Endothelial cell of umbilical vein (primary cell): ENCODE results near the gene MIA2. TPM values are rescaled to one million over a fixed set of nuclear protein-coding genes. Genes with fewer than 3 reads are reported as not detected.

Experiments
- BruUV-seq: library from RNA; stranded (reverse); fragments of 400-500 nt; replicated peaks from 2 replicates; lab custom pipeline; 2021; lab: Mats Ljungman, UMichigan
- CTCF ChIA-PET: fragments of 300-600, 350-600 bp; sonication (Branson Sonifier 250); formaldehyde crosslinking; loops from one replicate; lab custom pipeline; 2021; ENCODE audit warnings: antibody characterized with exemption, inconsistent platforms; lab: Charles Lee
- POLR2A ChIA-PET: fragments of 300-600, 350-600 bp; sonication (Branson Sonifier 250); formaldehyde crosslinking; loops from one replicate; lab custom pipeline; 2021; ENCODE audit warnings: antibody characterized with exemption, inconsistent platforms; lab: Charles Lee
- DNase-seq: peaks from one replicate; pipeline ENCODE4 v3.0.0-alpha.2; 2011; ENCODE audit warnings: low read depth, low spot score
- FAIRE-seq: peaks from 2 replicates; lab custom pipeline; 2011; peaks lifted over from hg19 to GRCh38; lab: Jason Lieb, UNC
- H2AFZ ChIP-seq: 2 replicates; pipeline ENCODE4 v1.6.0; 2012; ENCODE audit warnings: low read depth, low read length, control low read depth, inconsistent platforms
- H3K27ac ChIP-seq: 2 replicates; pipeline ENCODE4 v1.5.1; 2011; ENCODE audit warnings: low read depth, mild to moderate bottlenecking, control low read depth, low read length, moderate library complexity; ENCODE audit not compliant: insufficient read depth
- H3K27me3 ChIP-seq, 2 experiments: 2 replicates each; pipeline versions ENCODE4 v1.6.0 to v1.6.1; 2011; ENCODE audit warnings: low read length in 2 of 2, mixed read lengths in 1 of 2; ENCODE audit not compliant: control insufficient read depth in 2 of 2, insufficient read depth in 2 of 2
- H3K36me3 ChIP-seq, 2 experiments: 2 replicates in 1 of 2; 3 replicates in 1 of 2; pipeline ENCODE4 v1.5.1; 2011; ENCODE audit warnings: low read length in 2 of 2, mild to moderate bottlenecking in 1 of 2, moderate library complexity in 1 of 2; ENCODE audit not compliant: control insufficient read depth in 2 of 2, insufficient read depth in 2 of 2; ENCODE audit errors: extremely low read depth in 1 of 2
- H3K4me1 ChIP-seq: 3 replicates; pipeline ENCODE4 v1.5.1; 2011; ENCODE audit warnings: mild to moderate bottlenecking, low read length; ENCODE audit not compliant: control insufficient read depth, insufficient read depth; ENCODE audit errors: extremely low read depth
- H3K4me2 ChIP-seq: 2 replicates; pipeline ENCODE4 v1.6.1; 2011; ENCODE audit warnings: low read length, control low read depth, mixed read lengths; ENCODE audit not compliant: insufficient read depth
- H3K4me3 ChIP-seq, 3 experiments: fragments of 200-600 bp in 1 of 3; sonication (generic), shearing (Covaris generic) in 1 of 3; replicated peaks in 1 of 3; 2 replicates each; pipeline ENCODE4 v1.5.1; 2011 to 2016; ENCODE audit warnings: control low read depth in 3 of 3, low read length in 3 of 3, mild to moderate bottlenecking in 2 of 3, inconsistent platforms in 1 of 3, low read depth in 1 of 3, moderate library complexity in 1 of 3; ENCODE audit not compliant: insufficient read depth in 1 of 3
- H3K79me2 ChIP-seq: 2 replicates; pipeline ENCODE4 v1.6.0; 2012; ENCODE audit warnings: low read length, inconsistent platforms; ENCODE audit not compliant: control insufficient read depth, insufficient read depth
- H3K9ac ChIP-seq: replicated peaks from 2 replicates; pipeline ENCODE3; 2011; ENCODE audit warnings: low read length, control low read depth; ENCODE audit not compliant: insufficient read depth; ENCODE audit errors: extremely low read depth
- H3K9me1 ChIP-seq: replicated peaks from 3 replicates; pipeline ENCODE4 v1.6.0; 2011; ENCODE audit warnings: mild to moderate bottlenecking, low read length; ENCODE audit not compliant: control insufficient read depth, insufficient read depth; ENCODE audit errors: extremely low read depth
- H3K9me3 ChIP-seq: replicated peaks from 2 replicates; pipeline ENCODE4 v1.5.1; 2012; ENCODE audit warnings: low read length, inconsistent platforms; ENCODE audit not compliant: control insufficient read depth, insufficient read depth
- H4K20me1 ChIP-seq: replicated peaks from 2 replicates; pipeline ENCODE3; 2011; ENCODE audit warnings: mild to moderate bottlenecking, low read length; ENCODE audit not compliant: control insufficient read depth, insufficient read depth; ENCODE audit errors: extremely low read depth
- CTCF ChIP-seq, 2 donors: IDR thresholded peaks; 1 replicate in 1 of 2; 2 replicates in 1 of 2; pipeline ENCODE4 v1.5.1; 2011; ENCODE audit warnings: low read length in 2 of 2, mild to moderate bottlenecking in 2 of 2, moderate library complexity in 2 of 2, control low read depth in 1 of 2, inconsistent platforms in 1 of 2, low read depth in 1 of 2; ENCODE audit not compliant: insufficient read depth in 1 of 2; ENCODE audit errors: extremely low read depth in 1 of 2
- EZH2 ChIP-seq: IDR thresholded peaks from 2 replicates; pipeline ENCODE4 v1.6.1; 2012; ENCODE audit warnings: borderline replicate concordance, low read depth, mild to moderate bottlenecking, moderate library complexity, low read length, inconsistent platforms; ENCODE audit not compliant: severe bottlenecking
- FOS ChIP-seq: IDR thresholded peaks from 2 replicates; pipeline ENCODE4 v1.6.1; 2011; ENCODE audit warnings: mild to moderate bottlenecking, low read length, moderate library complexity, borderline replicate concordance; ENCODE audit not compliant: insufficient read depth
- GATA2 ChIP-seq: IDR thresholded peaks from 2 replicates; pipeline ENCODE4 v1.7.0; 2011; ENCODE audit warnings: low read depth, mild to moderate bottlenecking, moderate library complexity, mixed read lengths, low read length; ENCODE audit not compliant: insufficient read length, insufficient read depth
- JUN ChIP-seq: IDR thresholded peaks from 2 replicates; pipeline ENCODE4 v1.6.1; 2011; ENCODE audit warnings: borderline replicate concordance, low read depth; ENCODE audit not compliant: insufficient read length, insufficient read depth
- MAX ChIP-seq: IDR thresholded peaks from 2 replicates; pipeline ENCODE4 v1.6.1; 2011; ENCODE audit not compliant: insufficient read depth, insufficient read length
- MYC ChIP-seq: IDR thresholded peaks from one replicate; pipeline ENCODE4 v1.6.1; 2011; ENCODE audit warnings: mild to moderate bottlenecking, low read depth, low read length
- POLR2A ChIP-seq: IDR thresholded peaks from 2 replicates; pipeline ENCODE4 v1.6.1; 2012; ENCODE audit warnings: low read depth, mild to moderate bottlenecking, control low read depth, low read length
- POLR2AphosphoS5 ChIP-seq: IDR thresholded peaks from 2 replicates; pipeline ENCODE4 v1.6.1; 2012; ENCODE audit warnings: low read depth, mild to moderate bottlenecking, control low read depth, low read length, moderate library complexity; ENCODE audit not compliant: insufficient read depth
- dilution Hi-C: fragments of 300-500 bp; cut with MboI; formaldehyde crosslinking; loops from one replicate; pipeline ENCODE4 v1.15.0; 2019; ENCODE audit warnings: low sequenced_read_pairs; ENCODE audit not compliant: extremely low pct_ligation_motif_present
- intact Hi-C: fragments of 100-400 bp; cut with micrococcal nuclease; formaldehyde crosslinking; loops from one replicate; pipeline ENCODE4 v1.10.0; 2022
- polyA plus RNA-seq, 4 experiments: library from polyadenylated mRNA; depleted of rRNA in 3 of 4; stranded (reverse) in 3 of 4; unstranded in 1 of 4; fragments of >200 nt; gene quantifications; 2 replicates each; pipeline versions ENCODE4 v1.2.1 to v1.2.3, GENCODE V29; 2011 to 2012; ENCODE audit warnings: missing spikeins in 1 of 4
- total RNA-seq: library from RNA; stranded (reverse); gene quantifications from 2 replicates; pipeline ENCODE4 v1.2.3, GENCODE V29; 2021

Gene MIA2
- total and polyA plus RNA-seq, 2 donors (not counting 3 experiments of a cell fraction or from before 2014, with no cell fraction given), result 9.4 to 14.9 TPM

- POLR2A ChIA-PET, result no interaction called here
- TF ChIP-seq GATA2, result no peak
- no peak for TF ChIP-seq POLR2A
- no peak for TF ChIP-seq POLR2AphosphoS5
- TF ChIP-seq MYC, result no peak
- no peak for TF ChIP-seq FOS
- TF ChIP-seq MAX, result no peak
- TF ChIP-seq JUN, result no peak
- TF ChIP-seq EZH2, result no peak
Measured at GRCh38 chr14:39396448-39396847, 162.7 kb downstream of the MIA2 start.

GRCh38 chr14:39398382-39398781 is 164.7 kb downstream of the MIA2 start:
- FAIRE-seq (no peak), DNase-seq (no peak)
- H3K9me3 ChIP-seq, result no peaks in the 10 kb centered on the region
- H3K4me1 ChIP-seq, result no peaks in the 10 kb centered on the region
- no peak overlapping the region for H3K9ac ChIP-seq
- no peaks in the 10 kb centered on the region for H3K79me2 ChIP-seq
- H4K20me1 ChIP-seq, result no peaks in the 10 kb centered on the region
- H3K36me3 ChIP-seq, result no peaks in the 10 kb centered on the region
- dilution Hi-C loops, result no loop called here
- no peak overlapping the region for H3K4me3 ChIP-seq
- H3K27ac ChIP-seq, result no peak overlapping the region
- ChIA-PET CTCF (interaction anchor here (0.7 to 1.5 kb wide), 3 partner anchors 15 to 24 kb away, joined by 3 read pairs; no protein-coding TSS in a partner anchor), POLR2A (no interaction called here)
- H3K9me1 ChIP-seq, result no peaks in the 10 kb centered on the region
- H3K27me3 ChIP-seq, result no peaks in the 10 kb centered on the region
- no peak for TF ChIP-seq EZH2
- no peak for TF ChIP-seq JUN
- TF ChIP-seq POLR2A, result no peak
- TF ChIP-seq CTCF (IDR thresholded peaks at IDR 0.05; ENCODE audit: extremely low read depth in 1 of 2, insufficient read depth in 1 of 2, low read depth in 1 of 2, low read length in 2 of 2), result no peak
- no peak for TF ChIP-seq FOS
- TF ChIP-seq POLR2AphosphoS5, result no peak
- no peak for TF ChIP-seq GATA2
- TF ChIP-seq MAX, result no peak
- no peak for TF ChIP-seq MYC
- H2AFZ ChIP-seq, result no peak overlapping the region
- H3K4me2 ChIP-seq, result no peak overlapping the region
- no TSS peak for BruUV-seq
- intact Hi-C loops, result no loop called here

More at GRCh38 chr14:39396448-39396847, 162.7 kb downstream of the MIA2 start:
- no peak overlapping the region for H2AFZ ChIP-seq
- H3K79me2 ChIP-seq, result no peaks in the 10 kb centered on the region
- dilution Hi-C loops, result no loop called here
- no peaks in the 10 kb centered on the region for H3K9me3 ChIP-seq
- H3K36me3 ChIP-seq, result no peaks in the 10 kb centered on the region
- H3K4me1 ChIP-seq, result no peaks in the 10 kb centered on the region
- no peaks in the 10 kb centered on the region for H3K27me3 ChIP-seq
- intact Hi-C loops, result no loop called here
- no peak overlapping the region for H3K4me3 ChIP-seq
- H3K9ac ChIP-seq, result no peak overlapping the region
- H3K9me1 ChIP-seq, result no peaks in the 10 kb centered on the region
- DNase-seq (no peak), FAIRE-seq (no peak)
- no peaks in the 10 kb centered on the region for H4K20me1 ChIP-seq
- no peak overlapping the region for H3K4me2 ChIP-seq
- CTCF ChIA-PET, result interaction anchor here (0.7 to 1.6 kb wide), 5 partner anchors 8 to 380 kb away, joined by 3 to 6 read pairs (median 4); no protein-coding TSS in a partner anchor
- BruUV-seq, result no TSS peak
- no peak overlapping the region for H3K27ac ChIP-seq
